Embryonic facial prominence (tissue), 1 donor: ENCODE measurements around the gene CHCHD1.
"Not testable (repeated sequence)": the region's sequence is repeated elsewhere in the genome, so short reads cannot be mapped to it uniquely, and the experiment has no call there.

Experiments
- DNase-seq: peaks from one replicate; pipeline ENCODE4 v3.0.0-alpha.2; 2016; ENCODE audit errors: extremely low spot score

The CHCHD1 gene

DNA sequence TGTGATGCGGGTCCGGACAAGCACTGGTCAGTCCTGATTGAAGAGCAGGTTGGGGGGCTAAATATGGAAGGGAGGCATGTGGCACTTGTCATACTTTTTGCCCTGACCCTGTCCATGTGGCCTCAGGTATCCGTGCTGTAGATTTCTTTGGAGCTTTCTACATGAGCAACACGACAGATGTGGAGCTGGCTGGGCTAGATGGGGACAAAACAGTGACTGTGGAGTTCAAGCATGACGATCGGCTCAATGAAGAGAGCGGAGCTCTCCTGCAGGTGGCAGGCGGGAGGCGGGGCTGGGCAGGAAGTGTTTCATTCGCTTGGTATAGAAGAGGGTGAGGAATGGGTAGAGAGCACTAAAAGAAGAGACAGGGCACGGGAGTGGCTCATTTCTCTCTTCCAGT, 13.0 kb upstream of the CHCHD1 start:
- no peak for DNase-seq

GRCh38 chr10:73769396-73769795, 12.5 kb upstream of the CHCHD1 start:
- no peak for DNase-seq

- DNase-seq = no peak
Observed at GRCh38 chr10:73771722-73772280, 10.0 kb upstream of the CHCHD1 start.

DNA sequence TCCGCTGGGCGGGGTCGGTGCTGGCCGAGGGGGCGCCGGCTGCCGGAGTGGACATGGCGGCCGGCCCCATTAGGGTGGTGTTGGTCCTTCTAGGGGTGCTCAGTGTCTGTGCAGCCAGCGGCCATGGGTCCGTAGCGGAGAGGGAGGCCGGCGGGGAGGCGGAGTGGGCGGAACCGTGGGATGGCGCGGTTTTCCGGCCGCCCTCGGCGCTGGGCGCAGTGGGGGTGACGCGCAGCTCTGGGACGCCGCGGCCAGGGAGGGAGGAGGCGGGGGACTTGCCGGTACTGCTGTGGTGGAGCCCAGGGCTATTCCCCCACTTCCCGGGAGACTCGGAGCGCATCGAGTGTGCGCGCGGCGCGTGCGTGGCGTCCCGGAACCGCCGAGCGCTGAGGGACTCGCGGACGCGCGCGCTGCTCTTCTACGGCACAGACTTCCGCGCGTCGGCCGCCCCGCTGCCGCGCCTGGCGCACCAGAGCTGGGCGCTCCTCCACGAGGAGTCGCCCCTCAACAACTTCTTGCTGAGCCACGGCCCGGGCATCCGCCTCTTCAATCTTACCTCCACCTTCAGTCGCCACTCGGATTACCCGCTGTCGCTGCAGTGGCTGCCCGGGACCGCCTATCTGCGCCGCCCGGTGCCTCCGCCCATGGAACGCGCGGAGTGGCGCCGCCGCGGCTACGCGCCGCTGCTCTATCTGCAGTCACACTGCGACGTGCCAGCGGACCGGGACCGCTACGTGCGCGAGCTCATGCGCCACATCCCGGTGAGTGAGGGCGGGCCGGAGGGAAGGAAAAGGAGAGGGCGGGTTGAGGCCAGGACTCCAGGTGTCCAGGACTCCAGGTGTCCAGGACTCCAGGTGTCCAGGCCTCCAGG, 9.3 kb upstream of the CHCHD1 start:
- DNase-seq = peak; percentile 60

GRCh38 chr10:73773152-73773879, 8.5 kb upstream of the CHCHD1 start:
- DNase-seq = no peak

- no peak for DNase-seq
Observed at GRCh38 chr10:73774637-73775036, 7.2 kb upstream of the CHCHD1 start.

GRCh38 chr10:73779018-73779417, 2.8 kb upstream of the CHCHD1 start:
- no peak for DNase-seq

GRCh38 chr10:73779539-73780197, 2.2 kb upstream of the CHCHD1 start:
- DNase-seq = no peak

- no peak for DNase-seq
Observed at GRCh38 chr10:73780301-73780700, 1.5 kb upstream of the CHCHD1 start.

DNA sequence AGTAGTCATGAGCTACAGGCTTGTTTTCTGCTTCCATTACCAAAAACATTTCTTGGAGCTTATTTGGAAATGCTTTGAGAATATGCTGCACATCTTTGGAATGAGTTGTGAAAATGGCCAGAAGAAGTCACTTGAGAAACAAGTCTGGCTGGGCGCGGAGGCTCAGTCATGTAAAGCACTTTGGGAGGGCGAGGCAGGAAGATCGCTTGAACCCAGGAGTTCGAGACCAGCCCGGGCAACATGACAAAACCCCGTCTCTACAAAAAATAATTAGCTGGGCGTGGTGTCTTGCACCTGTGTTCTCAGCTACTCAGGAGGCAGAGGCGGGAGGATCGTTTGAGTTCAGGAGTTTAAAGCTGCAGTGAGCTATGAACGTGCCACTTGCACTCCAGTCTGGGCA, 882 bp upstream of the CHCHD1 start:
- DNase-seq = no peak

DNA sequence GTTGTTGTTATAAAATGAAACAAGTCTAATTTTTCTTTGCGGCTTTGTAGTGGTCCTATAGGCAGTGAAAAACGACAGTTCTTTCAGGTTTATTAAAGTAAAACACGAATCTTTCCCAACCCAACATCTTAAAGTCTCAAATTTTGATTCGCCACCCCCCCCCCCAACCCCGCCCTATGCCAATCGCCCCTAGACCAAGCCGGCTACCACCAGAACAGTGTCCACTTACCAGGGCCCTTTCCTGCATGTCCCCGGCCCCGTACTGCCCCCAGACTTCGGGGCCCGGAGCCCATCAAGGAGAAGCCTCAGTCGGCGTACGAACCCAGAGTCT, 335 bp upstream of the CHCHD1 start:
- no peak for DNase-seq

GRCh38 chr10:73782749-73783085, 869 bp downstream of the CHCHD1 start:
- no peak for DNase-seq

DNA sequence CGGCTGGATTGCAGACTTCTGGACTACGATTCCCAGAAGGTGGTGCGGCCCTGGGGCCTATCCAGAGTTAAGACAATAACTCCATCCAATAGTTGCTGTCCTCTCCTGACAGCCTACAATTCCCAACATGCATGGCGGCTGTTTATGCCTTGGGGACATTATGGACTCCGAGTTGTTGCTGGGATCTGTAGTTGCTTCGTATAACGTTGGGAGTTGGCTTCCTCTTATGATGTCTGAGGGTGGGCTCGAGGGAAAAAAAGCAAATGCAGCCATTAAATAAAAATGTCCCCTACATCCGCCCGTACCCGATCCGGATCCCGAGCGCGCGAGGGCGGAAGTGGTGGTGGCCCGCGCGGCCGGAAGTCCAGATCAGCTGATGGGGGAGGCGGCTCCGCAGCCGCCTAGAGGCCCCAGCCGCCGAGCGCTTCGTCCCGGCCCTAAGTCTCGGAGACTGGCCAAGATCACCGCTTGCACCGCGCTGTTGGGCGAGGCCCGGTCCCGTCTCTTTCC, 3.4 kb downstream of the CHCHD1 start, which contains the start of gene ZSWIM8:
TSS of gene ZSWIM8 (plus strand) at position 396 of the 510 bp plus-strand sequence. CDS start 273 bp downstream, outside the sequence.
- peak; percentile 91 for DNase-seq

DNA sequence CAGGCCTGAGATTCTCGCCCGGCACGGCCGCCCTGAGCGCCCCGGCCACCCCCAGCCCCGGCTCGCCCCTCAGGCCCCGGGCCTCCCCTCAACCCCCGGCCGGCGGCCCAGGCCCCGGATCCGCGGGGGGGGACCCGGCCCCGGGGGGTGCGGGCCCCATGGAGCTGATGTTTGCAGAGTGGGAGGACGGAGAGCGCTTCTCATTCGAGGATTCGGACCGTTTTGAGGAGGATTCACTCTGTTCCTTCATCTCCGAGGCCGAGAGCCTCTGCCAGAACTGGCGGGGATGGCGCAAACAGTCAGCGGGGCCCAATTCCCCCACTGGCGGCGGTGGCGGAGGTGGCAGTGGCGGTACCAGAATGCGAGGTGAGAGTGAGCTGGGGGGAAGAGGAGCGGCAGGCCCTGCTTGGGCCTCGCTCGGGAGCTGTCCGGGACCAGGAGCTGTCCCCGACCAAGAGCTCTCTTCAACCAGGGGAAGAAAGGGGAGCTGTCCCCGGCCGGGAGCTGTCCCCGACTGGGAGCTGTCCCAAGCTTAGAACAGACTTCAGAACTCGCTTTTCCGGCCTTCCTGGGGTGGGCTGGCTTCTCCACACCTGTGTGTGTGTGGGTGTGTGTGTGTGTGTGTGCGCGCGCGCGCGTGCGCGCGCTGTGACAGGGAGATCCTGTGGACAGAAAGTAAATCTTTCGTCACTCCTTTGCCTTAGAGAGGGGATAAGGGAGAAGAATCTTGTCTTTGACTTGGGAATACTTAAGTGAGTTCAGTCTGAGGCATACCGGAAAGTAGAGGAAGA, 4.1 kb downstream of the CHCHD1 start:
- DNase-seq = no peak

GRCh38 chr10:73786512-73786885, 4.7 kb downstream of the CHCHD1 start:
- no peak for DNase-seq

- not testable (repeated sequence) for DNase-seq
Observed at GRCh38 chr10:73787031-73787800, 5.4 kb downstream of the CHCHD1 start.

GRCh38 chr10:73788864-73789658, 7.2 kb downstream of the CHCHD1 start:
- DNase-seq = no peak

- DNase-seq = no peak
Observed at GRCh38 chr10:73789659-73790055, 7.8 kb downstream of the CHCHD1 start.

GRCh38 chr10:73790886-73791625, 9.2 kb downstream of the CHCHD1 start:
- DNase-seq = no peak
